HepG2 (cell line): ENCODE measurements around the gene PLAAT3. TPM values are rescaled to one million over a fixed set of nuclear protein-coding genes. Genes with fewer than 3 reads are reported as not detected.

Source experiments
- GABPA ChIP-seq, 2 experiments: IDR thresholded peaks; 2 replicates each; pipeline ENCODE4 v1.6.1; 2011 to 2016; ENCODE audit warnings: low read depth in 2 of 2, low read length in 1 of 2, missing biosample characterization in 1 of 2, missing genetic modification characterization in 1 of 2
- HDAC2 ChIP-seq: sonication (generic); formaldehyde crosslinking; IDR thresholded peaks from 2 replicates; pipeline ENCODE4 v1.4.0; 2020; ENCODE audit warnings: missing genetic modification reagents
- IKZF4 ChIP-seq: sonication (generic); formaldehyde crosslinking; IDR thresholded peaks from 2 replicates; pipeline ENCODE4 v1.5.1; 2020; ENCODE audit warnings: borderline replicate concordance, mild to moderate bottlenecking, low read depth, missing genetic modification reagents; ENCODE audit errors: not compliant biosample characterization
- MNT ChIP-seq: fragments of 450-650 bp; IDR thresholded peaks from 2 replicates; pipeline ENCODE4 v1.6.1; 2016
- NR2C2 ChIP-seq: sonication (generic); formaldehyde crosslinking; IDR thresholded peaks from 2 replicates; pipeline ENCODE4 v1.4.0; 2020; ENCODE audit warnings: missing genetic modification reagents, mild to moderate bottlenecking, moderate library complexity, borderline replicate concordance
- POGK ChIP-seq: sonication (generic); formaldehyde crosslinking; conservative IDR thresholded peaks from 2 replicates; pipeline ENCODE4 v1.8.0; 2022; ENCODE audit warnings: mild to moderate bottlenecking, moderate library complexity, missing genetic modification reagents
- REPIN1 ChIP-seq: sonication (generic); formaldehyde crosslinking; IDR thresholded peaks from 2 replicates; pipeline ENCODE4 v1.8.0; 2022; ENCODE audit warnings: missing genetic modification reagents, low read depth, mild to moderate bottlenecking, borderline replicate concordance
- REST ChIP-seq, 2 experiments: IDR thresholded peaks; 2 replicates each; pipeline ENCODE4 v1.6.1; 2011 to 2012; ENCODE audit warnings: low read length in 2 of 2, borderline replicate concordance in 1 of 2, low read depth in 1 of 2, mild to moderate bottlenecking in 1 of 2, moderate library complexity in 1 of 2
- SOX13 ChIP-seq, 3 experiments: fragments of 450-650 bp in 1 of 3; sonication (generic) in 1 of 3; formaldehyde crosslinking in 1 of 3; IDR thresholded peaks in 2 of 3; conservative IDR thresholded peaks in 1 of 3; 2 replicates each; pipeline versions ENCODE4 v1.5.0 to v1.6.1; 2016 to 2020; ENCODE audit warnings: antibody characterized with exemption in 1 of 3, mild to moderate bottlenecking in 1 of 3, missing compliant biosample characterization in 1 of 3, missing genetic modification reagents in 1 of 3, moderate library complexity in 1 of 3
- TP53 ChIP-seq: sonication (generic); formaldehyde crosslinking; conservative IDR thresholded peaks from 2 replicates; pipeline ENCODE4 v1.4.0; 2020; ENCODE audit warnings: missing genetic modification reagents
- ZNF138 ChIP-seq: sonication (generic); formaldehyde crosslinking; IDR thresholded peaks from 2 replicates; pipeline ENCODE4 v1.5.0; 2020; ENCODE audit warnings: mild to moderate bottlenecking, low read depth, missing genetic modification reagents
- ZNF354B ChIP-seq: sonication (generic); formaldehyde crosslinking; IDR thresholded peaks from 2 replicates; pipeline ENCODE4 v1.8.0; 2022; ENCODE audit warnings: mild to moderate bottlenecking, missing genetic modification reagents
- ZNF598 ChIP-seq: sonication (generic); formaldehyde crosslinking; IDR thresholded peaks from 2 replicates; pipeline ENCODE4 v1.5.1; 2020; ENCODE audit warnings: mild to moderate bottlenecking, missing genetic modification reagents, borderline replicate concordance
- ZNF770 ChIP-seq: sonication (generic); formaldehyde crosslinking; IDR thresholded peaks from 2 replicates; pipeline ENCODE4 v1.5.0; 2020; ENCODE audit warnings: mild to moderate bottlenecking, missing genetic modification reagents
- ZNF781 ChIP-seq: sonication (generic); formaldehyde crosslinking; IDR thresholded peaks from 2 replicates; pipeline ENCODE4 v1.5.1; 2020; ENCODE audit warnings: borderline replicate concordance, mild to moderate bottlenecking, missing genetic modification reagents; ENCODE audit errors: not compliant biosample characterization
- ZNF792 ChIP-seq: IDR thresholded peaks from 2 replicates; pipeline ENCODE4 v1.6.1; 2016
- ZNF841 ChIP-seq: sonication (generic); formaldehyde crosslinking; IDR thresholded peaks from 2 replicates; pipeline ENCODE4 v1.8.1; 2023; ENCODE audit warnings: missing genetic modification reagents, borderline replicate concordance
- polyA plus RNA-seq, 8 experiments: library from polyadenylated mRNA; depleted of rRNA in 3 of 8; stranded (reverse) in 7 of 8; unstranded in 1 of 8; fragments of >200 nt; fragmentation: Illumina TruSeq in 4 of 8; extraction: Trizol in 4 of 8; gene quantifications; 2 replicates each; pipeline versions ENCODE4 v1.2.1 to v1.2.3, GENCODE V29; 2011 to 2016; ENCODE audit warnings: low read depth in 4 of 8, missing spikeins in 1 of 8, mixed read lengths in 1 of 8; ENCODE audit not compliant: insufficient read depth in 1 of 8
- total RNA-seq, 5 experiments: library from RNA; depleted of rRNA; stranded (reverse); fragments of >200 nt; fragmentation: Illumina TruSeq; extraction: Trizol; gene quantifications; 2 replicates each; pipeline ENCODE4 v1.2.3, GENCODE V29; 2016; ENCODE audit warnings: low read depth in 1 of 5

Gene PLAAT3
- total and polyA plus RNA-seq, 2 of the 13 experiments (the other 11 are each of a cell fraction or from before 2014, with no cell fraction given) = 9.3 to 16.4 TPM

- TF ChIP-seq SOX13 (IDR thresholded peaks at IDR 0.05) = no peak
- peak in 1 of 2 experiments; percentile 70; a peak in 2 of 4 replicates for TF ChIP-seq SOX13 (CRISPR knock-in tag; conservative IDR thresholded peaks at IDR 0.05 in 1 of 2, IDR thresholded peaks at IDR 0.05 in 1 of 2)
- TF ChIP-seq ZNF354B = no peak
- 0 out of 2 replicates have a peak, but pooled peaks have one; percentile 39 for TF ChIP-seq ZNF598 (CRISPR knock-in tag)
- no peak for TF ChIP-seq ZNF138
- 0 out of 2 replicates have a peak, but pooled peaks have one; percentile 21 for TF ChIP-seq ZNF792
- 0 out of 2 replicates have a peak, but pooled peaks have one; percentile 38 for TF ChIP-seq POGK
- no peak for TF ChIP-seq ZNF770 (CRISPR knock-in tag)
- TF ChIP-seq REPIN1 (CRISPR knock-in tag) = 0 out of 2 replicates have a peak, but pooled peaks have one; percentile 43
- TF ChIP-seq MNT = no peak
- no peak for TF ChIP-seq GABPA (IDR thresholded peaks at IDR 0.05; ENCODE audit: low read depth, low read length)
- TF ChIP-seq GABPA (CRISPR knock-in tag; IDR thresholded peaks at IDR 0.05; ENCODE audit: low read depth) = no peak
- TF ChIP-seq NR2C2 = no peak
- TF ChIP-seq HDAC2 = peak; percentile 42; the same call in 1 of the 2 replicates
- TF ChIP-seq ZNF841 (CRISPR knock-in tag) = no peak
- TF ChIP-seq REST (IDR thresholded peaks at IDR 0.05; ENCODE audit: borderline replicate concordance in 1 of 2, low read depth in 1 of 2, low read length in 2 of 2) = no peak
- peak; percentile 6 for TF ChIP-seq ZNF781 (CRISPR knock-in tag)
- TF ChIP-seq IKZF4 = peak; percentile 55
- no peak for TF ChIP-seq TP53 (CRISPR knock-in tag)
Observed at GRCh38 chr11:63574856-63575602, 39.2 kb downstream of the PLAAT3 start (continued).
